ENCODE data around the gene MRPL11. TPM values are rescaled to one million over a fixed set of nuclear protein-coding genes. Genes with fewer than 3 reads are reported as not detected.
A peak's percentile ranks its signal among the peaks of the same experiment; 100 is the strongest.

The MRPL11 gene
- polyA plus RNA-seq, result 100 to 1,000 TPM in 1 of 4 donors, 10 to 100 TPM in 3; 57.0 to 118 (median 64.1) TPM
- long read RNA-seq, donor 1, transcript MRPL11-201 (5 exons, 1,605 nt), result major isoform, 51 of 86 reads
- long read RNA-seq, donor 1, transcript MRPL11-203 (5 exons, 1,527 nt), result minor isoform, 12 of 86 reads
- long read RNA-seq, donor 1, partial matches to known transcripts, result 15 of 86 reads
- long read RNA-seq, donor 1, other reads (novel, unspliced or antisense), result 6 of 86 reads
- long read RNA-seq, donor 2, transcript MRPL11-201 (5 exons, 1,605 nt), result major isoform, 17 of 17 reads
- long read RNA-seq, donor 2, partial matches to known transcripts, result 0 of 17 reads
- long read RNA-seq, donor 2, other reads (novel, unspliced or antisense), result 0 of 17 reads
- long read RNA-seq, donor 3, transcript MRPL11-201 (5 exons, 1,605 nt), result major isoform, 24 of 39 reads
- long read RNA-seq, donor 3, partial matches to known transcripts, result 11 of 39 reads
- long read RNA-seq, donor 3, other reads (novel, unspliced or antisense), result 0 of 39 reads
- long read RNA-seq, donor 4, result 0 reads
- long read RNA-seq, donor 5, transcript MRPL11-201 (5 exons, 1,605 nt), result minor isoform, 5 of 11 reads
- long read RNA-seq, donor 5, transcript MRPL11-203 (5 exons, 1,527 nt), result major isoform, 6 of 11 reads
- long read RNA-seq, donor 5, partial matches to known transcripts, result 0 of 11 reads
- long read RNA-seq, donor 5, other reads (novel, unspliced or antisense), result 0 of 11 reads
- long read RNA-seq, donor 6, transcript MRPL11-201 (5 exons, 1,605 nt), result major isoform, 21 of 25 reads
- long read RNA-seq, donor 6, partial matches to known transcripts, result 0 of 25 reads
- long read RNA-seq, donor 6, other reads (novel, unspliced or antisense), result 0 of 25 reads
- long read RNA-seq, donor 7, result 0 reads
- long read RNA-seq, donor 8, partial matches to known transcripts, result 0 of 3 reads
- long read RNA-seq, donor 8, other reads (novel, unspliced or antisense), result 0 of 3 reads
- long read RNA-seq, donor 9, transcript MRPL11-201 (5 exons, 1,605 nt), result major isoform, 5 of 6 reads
- long read RNA-seq, donor 9, partial matches to known transcripts, result 0 of 6 reads
- long read RNA-seq, donor 9, other reads (novel, unspliced or antisense), result 0 of 6 reads
- long read RNA-seq, donor 10, transcript MRPL11-201 (5 exons, 1,605 nt), result major isoform, 29 of 38 reads
- long read RNA-seq, donor 10, partial matches to known transcripts, result 0 of 38 reads
- long read RNA-seq, donor 10, other reads (novel, unspliced or antisense), result 5 of 38 reads

DNA sequence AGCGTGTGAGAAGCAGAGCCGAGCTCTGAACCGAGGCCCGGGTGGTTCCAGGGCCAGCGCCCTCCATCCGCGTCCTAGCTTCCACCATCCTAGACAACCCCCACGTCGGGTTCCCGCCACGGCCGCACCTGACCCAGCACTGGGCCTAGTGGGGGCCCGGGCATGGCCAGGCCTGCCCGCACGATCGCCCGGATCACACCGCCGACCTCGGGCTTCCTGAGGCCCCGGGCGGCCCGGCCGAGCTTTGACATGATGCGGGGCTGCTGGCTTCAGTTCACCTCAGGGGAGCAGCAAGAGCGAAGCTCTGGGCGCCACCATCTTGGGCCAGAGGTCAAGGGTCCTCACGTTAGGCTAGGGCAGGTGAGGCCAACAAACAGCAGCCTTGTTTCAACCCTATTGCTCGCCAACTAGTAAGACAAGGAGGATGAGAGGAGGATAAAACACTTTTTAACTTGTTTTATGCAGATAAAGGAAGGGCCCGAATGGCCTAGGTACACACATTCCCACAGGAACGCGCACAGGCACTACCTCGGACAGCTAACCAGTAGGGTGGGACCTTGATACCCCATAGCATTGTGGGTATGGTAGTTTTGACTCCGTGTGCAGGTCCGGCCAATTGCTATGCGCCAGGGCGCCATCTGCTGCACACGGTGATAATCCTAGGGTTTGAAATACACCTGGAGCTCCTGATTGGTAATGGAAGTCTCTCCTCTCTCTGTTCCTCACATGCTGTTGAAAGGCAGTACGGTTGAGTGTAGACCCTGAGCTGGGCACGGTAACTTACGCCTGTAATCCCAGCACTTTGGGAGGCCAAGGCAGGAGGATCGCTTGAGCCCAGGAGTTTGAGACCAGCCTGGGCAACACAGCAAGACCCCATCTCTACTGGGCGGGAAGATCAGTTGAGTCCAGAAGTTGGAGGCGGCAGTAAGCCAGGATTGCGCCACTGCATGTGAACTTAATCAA lies at the start of gene MRPL11:
MRPL11 (minus strand) TSS at position 345 of the 963 bp plus-strand sequence; CDS start at position 251, 94 bp downstream.
- 7 to 9% (median 8%) methylated on average over 45 of the region's 45 CpGs for WGBS, 3 donors
- Histone ChIP-seq H3K36me3 (ENCODE audit: control insufficient read depth in 3 of 3, insufficient read depth in 2 of 3, low read depth in 1 of 3, low read length in 3 of 3) (peaks cover 0 to 21% (median 10%) of the 10 kb centered on the region in 3 donors), H3K9me3 (ENCODE audit: control insufficient read depth in 2 of 2, insufficient read depth in 1 of 2, low read depth in 1 of 2, low read length in 1 of 2) (peaks cover 0 to 13% of the 10 kb centered on the region in 2 donors), H3K4me1 (ENCODE audit: control insufficient read depth in 3 of 3, insufficient read depth in 2 of 3, low read depth in 1 of 3, low read length in 2 of 3) (peaks cover 0 to 5% (median 5%) of the 10 kb centered on the region in 3 donors), H3K27ac (ENCODE audit: low read depth in 1 of 3, low read length in 2 of 3) (peak within 1 kb of the TSS; percentile 62 to 83 (median 71)), H3K4me3 (ENCODE audit: low read depth in 1 of 3, low read length in 3 of 3) (peak within 1 kb of the TSS; percentile 54 to 96 (median 71)), H3K27me3 (ENCODE audit: control insufficient read depth in 3 of 3, insufficient read depth in 3 of 3, low read length in 3 of 3) (no peaks in the 10 kb centered on the region)
- DNase-seq (peak; percentile 95 to 98), FAIRE-seq (no peak)

DNA sequence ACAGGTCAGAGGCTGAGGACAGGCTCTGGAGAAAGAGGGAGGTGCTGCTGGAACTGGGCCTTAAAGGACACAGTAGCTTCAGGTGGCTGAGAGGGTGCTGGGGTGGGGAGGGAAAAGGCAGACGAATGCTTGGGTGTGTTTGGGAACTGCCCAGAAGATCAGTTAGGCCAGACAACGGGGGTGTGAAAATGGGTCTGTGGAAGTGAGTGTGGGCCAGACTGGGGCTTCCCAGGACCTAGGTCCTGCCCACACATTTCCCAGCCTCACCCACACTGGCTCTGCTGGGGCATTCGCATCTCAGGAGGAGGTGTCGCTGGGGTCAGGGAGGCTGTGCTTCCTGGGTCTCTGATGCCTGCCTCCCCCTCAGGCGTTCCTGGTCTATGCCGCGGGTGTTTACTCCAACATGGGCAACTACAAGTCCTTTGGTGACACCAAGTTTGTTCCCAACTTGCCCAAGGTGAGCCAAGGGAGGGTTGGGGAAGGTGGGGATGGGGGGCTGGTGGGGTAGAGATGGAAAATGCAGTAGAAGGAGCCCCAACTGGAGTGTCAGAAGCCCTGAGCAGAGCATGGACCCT lies 46.2 kb upstream of the MRPL11 start:
- FAIRE-seq, result no peak
- H3K27ac ChIP-seq (ENCODE audit: low read depth in 1 of 3, low read length in 2 of 3), result no peak overlapping the region
- 80 to 84% (median 84%) methylated on average over 7 of the region's 7 CpGs for WGBS, 3 donors
- DNase-seq, result no peak
- no peaks in the 10 kb centered on the region for H3K27me3 ChIP-seq (ENCODE audit: control insufficient read depth in 3 of 3, insufficient read depth in 3 of 3, low read length in 3 of 3)
- peaks cover 2 to 60% (median 9%) of the 10 kb centered on the region in 3 donors for H3K36me3 ChIP-seq (ENCODE audit: control insufficient read depth in 3 of 3, insufficient read depth in 2 of 3, low read depth in 1 of 3, low read length in 3 of 3)
- no peak overlapping the region for H3K4me3 ChIP-seq (ENCODE audit: low read depth in 1 of 3, low read length in 3 of 3)
- peaks cover 2 to 5% (median 3%) of the 10 kb centered on the region in 3 donors for H3K4me1 ChIP-seq (ENCODE audit: control insufficient read depth in 3 of 3, insufficient read depth in 2 of 3, low read depth in 1 of 3, low read length in 2 of 3)
- H3K9me3 ChIP-seq (ENCODE audit: control insufficient read depth in 2 of 2, insufficient read depth in 1 of 2, low read depth in 1 of 2, low read length in 1 of 2), result no peaks in the 10 kb centered on the region

- DNase-seq, result peak; percentile 98 to 99
- Histone ChIP-seq H3K36me3 (ENCODE audit: control insufficient read depth in 3 of 3, insufficient read depth in 2 of 3, low read depth in 1 of 3, low read length in 3 of 3) (peaks cover 0 to 41% (median 2%) of the 10 kb centered on the region in 3 donors), H3K9me3 (ENCODE audit: control insufficient read depth in 2 of 2, insufficient read depth in 1 of 2, low read depth in 1 of 2, low read length in 1 of 2) (no peaks in the 10 kb centered on the region), H3K27me3 (ENCODE audit: control insufficient read depth in 3 of 3, insufficient read depth in 3 of 3, low read length in 3 of 3) (no peaks in the 10 kb centered on the region), H3K4me3 (ENCODE audit: low read depth in 1 of 3, low read length in 3 of 3) (peak within 1 kb of the TSS; percentile 60 to 79 (median 71)), H3K4me1 (ENCODE audit: control insufficient read depth in 3 of 3, insufficient read depth in 2 of 3, low read depth in 1 of 3, low read length in 2 of 3) (peaks cover 3 to 12% (median 4%) of the 10 kb centered on the region in 3 donors), H3K27ac (ENCODE audit: low read depth in 1 of 3, low read length in 2 of 3) (peak within 1 kb of the TSS; percentile 87 to 98 (median 94))
- FAIRE-seq, result no peak
- 1% methylated on average over 45 to 62 of the region's 62 CpGs for whole genome bisulfite sequencing, 3 donors
Observed at GRCh38 chr11:66480117-66480938, 41.7 kb upstream of the MRPL11 start, which contains the start of gene DPP3. TSS of gene DPP3 (plus strand) at chr11:66480434. CDS start at chr11:66482201, 1,767 bp downstream.

- Histone ChIP-seq H3K36me3 (ENCODE audit: control insufficient read depth in 3 of 3, insufficient read depth in 2 of 3, low read depth in 1 of 3, low read length in 3 of 3) (peaks cover 0 to 40% (median 2%) of the 10 kb centered on the region in 3 donors), H3K27ac (ENCODE audit: low read depth in 1 of 3, low read length in 2 of 3) (peak overlapping the region; percentile 87 to 98 (median 94)), H3K4me3 (ENCODE audit: low read depth in 1 of 3, low read length in 3 of 3) (peak overlapping the region; percentile 60 to 79 (median 71)), H3K4me1 (ENCODE audit: control insufficient read depth in 3 of 3, insufficient read depth in 2 of 3, low read depth in 1 of 3, low read length in 2 of 3) (peaks cover 3 to 12% (median 4%) of the 10 kb centered on the region in 3 donors), H3K27me3 (ENCODE audit: control insufficient read depth in 3 of 3, insufficient read depth in 3 of 3, low read length in 3 of 3) (no peaks in the 10 kb centered on the region), H3K9me3 (ENCODE audit: control insufficient read depth in 2 of 2, insufficient read depth in 1 of 2, low read depth in 1 of 2, low read length in 1 of 2) (no peaks in the 10 kb centered on the region)
- no peak for FAIRE-seq
- WGBS, 3 donors, result 0 to 3% (median 2%) methylated on average over 34 of the region's 34 CpGs
- DNase-seq, result peak in 1 of 2 donors; percentile 82
Observed at GRCh38 chr11:66479394-66480116, 40.9 kb upstream of the MRPL11 start.

DNA sequence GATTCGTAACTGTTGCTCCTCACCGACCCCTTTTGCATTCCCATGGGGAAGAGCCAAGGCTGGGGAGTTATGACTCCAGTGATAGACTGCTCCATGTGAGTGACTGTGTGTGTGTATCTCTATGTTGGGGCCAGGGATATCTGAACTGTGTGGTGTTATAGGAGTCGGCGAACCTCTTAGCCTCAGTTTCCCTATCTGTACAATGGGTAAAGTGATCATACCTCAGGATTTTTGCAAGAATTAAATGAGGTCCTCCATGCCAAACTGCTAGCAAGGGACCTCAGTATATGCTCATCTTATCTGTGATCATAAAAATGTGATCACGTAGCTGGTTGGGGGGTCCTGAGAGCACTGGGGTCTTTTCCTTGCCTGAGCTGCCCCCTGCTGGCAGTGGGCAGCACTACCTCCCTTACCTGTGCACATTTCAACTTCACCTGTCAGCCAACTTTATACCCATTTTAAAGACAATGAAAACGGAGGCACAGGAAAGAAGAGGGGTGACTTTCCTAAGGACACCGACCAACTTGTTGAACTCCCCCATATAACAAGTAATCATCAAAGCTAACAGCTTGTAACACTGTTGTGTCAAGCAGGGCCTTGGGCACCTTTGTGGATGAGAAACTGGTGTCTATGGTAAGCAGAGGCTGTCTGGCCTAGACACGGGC lies 40.2 kb upstream of the MRPL11 start:
- Histone ChIP-seq H3K27me3 (ENCODE audit: control insufficient read depth in 3 of 3, insufficient read depth in 3 of 3, low read length in 3 of 3) (no peaks in the 10 kb centered on the region), H3K4me3 (ENCODE audit: low read depth in 1 of 3, low read length in 3 of 3) (peak overlapping the region; percentile 60 to 79 (median 71)), H3K4me1 (ENCODE audit: control insufficient read depth in 3 of 3, insufficient read depth in 2 of 3, low read depth in 1 of 3, low read length in 2 of 3) (peaks cover 3 to 12% (median 4%) of the 10 kb centered on the region in 3 donors), H3K36me3 (ENCODE audit: control insufficient read depth in 3 of 3, insufficient read depth in 2 of 3, low read depth in 1 of 3, low read length in 3 of 3) (peaks cover 0 to 40% (median 0%) of the 10 kb centered on the region in 3 donors), H3K27ac (ENCODE audit: low read depth in 1 of 3, low read length in 2 of 3) (peak overlapping the region; percentile 87 to 98 (median 94)), H3K9me3 (ENCODE audit: control insufficient read depth in 2 of 2, insufficient read depth in 1 of 2, low read depth in 1 of 2, low read length in 1 of 2) (no peaks in the 10 kb centered on the region)
- no peak for FAIRE-seq
- DNase-seq, result peak; percentile 32 to 54
- WGBS, 3 donors, result 44 to 51% (median 47%) methylated on average over 8 of the region's 8 CpGs
